ENCODE data around the gene PTPRT.
"Not testable (repeated sequence)": the region's sequence is repeated elsewhere in the genome, so short reads cannot be mapped to it uniquely, and the experiment has no call there.

PTPRT gene

DNA sequence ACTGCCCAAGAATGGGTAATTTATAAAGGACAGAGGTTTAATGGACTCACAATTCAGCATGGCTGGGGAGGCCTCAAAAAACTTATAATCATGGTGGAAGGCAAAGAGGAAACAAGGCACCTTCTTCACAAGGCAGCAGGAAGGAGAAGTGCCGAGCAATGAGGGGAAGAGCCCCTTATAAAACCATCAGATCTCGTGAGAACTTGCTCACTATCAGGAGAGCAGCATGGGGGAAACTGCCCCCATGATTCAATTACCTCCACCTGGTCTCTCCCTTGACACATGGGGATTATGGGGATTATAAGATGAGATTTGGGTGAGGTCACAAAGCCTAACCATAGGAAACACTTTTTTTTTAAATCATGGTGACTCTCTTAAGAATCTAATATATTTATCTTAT is 278.9 kb downstream of the PTPRT start:
- not testable (repeated sequence) for DNase-seq (ENCODE audit: low spot score)

DNA sequence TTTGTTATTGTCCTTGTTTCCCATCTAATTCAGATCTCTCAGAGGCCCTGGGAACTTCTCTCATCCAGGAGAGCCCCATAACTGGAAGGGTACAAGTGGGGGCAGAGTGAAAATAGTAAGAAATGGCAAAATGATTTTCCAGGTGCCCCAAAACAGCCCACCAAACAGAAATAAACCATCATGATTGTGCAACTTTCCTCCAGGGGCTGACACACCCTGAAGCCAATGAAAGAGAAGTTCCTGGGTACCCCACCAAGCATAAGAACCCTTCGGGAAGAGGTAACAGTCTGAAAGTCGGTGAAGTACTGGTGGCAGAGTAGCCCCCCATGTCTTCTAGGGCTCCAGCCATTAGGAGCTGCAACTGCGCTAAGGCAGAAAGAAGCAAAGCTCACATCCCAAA is 282.0 kb downstream of the PTPRT start:
- no peak for DNase-seq (ENCODE audit: low spot score)

DNA sequence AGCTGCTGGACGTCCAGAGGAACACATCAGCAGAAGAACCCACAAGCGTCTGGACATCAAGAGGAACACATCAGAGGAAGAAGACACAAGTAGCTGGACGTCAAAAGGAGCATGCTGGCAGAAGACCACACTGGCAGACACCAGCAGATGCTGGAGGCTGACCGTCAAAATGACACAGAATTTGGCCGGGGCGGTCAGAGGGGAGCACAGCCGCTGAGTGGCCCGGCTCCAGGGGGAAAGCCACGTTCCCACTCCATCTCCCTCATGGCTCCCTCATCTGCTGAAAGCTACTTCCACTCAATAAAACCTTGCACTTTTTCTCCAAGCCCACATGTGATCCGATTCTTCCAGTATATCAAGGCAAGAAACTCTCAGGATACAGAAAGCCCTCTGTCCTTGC is 283.6 kb downstream of the PTPRT start:
- no peak for DNase-seq (ENCODE audit: low spot score)

GRCh38 chr20:42902509-42902908 is 287.2 kb downstream of the PTPRT start:
- DNase-seq (ENCODE audit: low spot score), result no peak

- DNase-seq (ENCODE audit: low spot score), result no peak
These were observed 287.8 kb downstream of the PTPRT start for GRCh38 chr20:42901689-42902440.

DNA sequence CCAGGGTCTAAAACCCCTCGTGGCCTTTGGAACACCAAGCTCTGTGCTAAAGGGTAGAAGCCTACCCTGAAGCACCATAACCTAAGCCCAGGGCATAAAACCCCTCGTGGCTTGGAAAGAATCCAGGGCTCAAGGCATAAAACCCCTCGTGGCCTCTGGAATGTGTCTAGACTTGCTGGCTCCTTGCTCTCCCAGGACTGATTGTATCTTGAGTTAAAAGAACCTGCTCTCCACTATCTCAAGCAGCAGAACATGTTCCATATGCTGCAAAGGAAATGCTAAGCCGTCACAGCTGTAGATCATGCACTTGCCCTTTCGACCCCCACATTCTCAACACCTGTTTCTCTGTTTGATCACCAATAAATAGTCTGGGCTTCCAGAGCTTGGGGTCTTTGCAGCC is 288.9 kb downstream of the PTPRT start:
- DNase-seq (ENCODE audit: low spot score), result not testable (repeated sequence)

GRCh38 chr20:42895020-42895419 is 294.7 kb downstream of the PTPRT start:
- no peak for DNase-seq (ENCODE audit: low spot score)

GRCh38 chr20:42894483-42894882 is 295.2 kb downstream of the PTPRT start:
- DNase-seq (ENCODE audit: low spot score), result no peak

DNA sequence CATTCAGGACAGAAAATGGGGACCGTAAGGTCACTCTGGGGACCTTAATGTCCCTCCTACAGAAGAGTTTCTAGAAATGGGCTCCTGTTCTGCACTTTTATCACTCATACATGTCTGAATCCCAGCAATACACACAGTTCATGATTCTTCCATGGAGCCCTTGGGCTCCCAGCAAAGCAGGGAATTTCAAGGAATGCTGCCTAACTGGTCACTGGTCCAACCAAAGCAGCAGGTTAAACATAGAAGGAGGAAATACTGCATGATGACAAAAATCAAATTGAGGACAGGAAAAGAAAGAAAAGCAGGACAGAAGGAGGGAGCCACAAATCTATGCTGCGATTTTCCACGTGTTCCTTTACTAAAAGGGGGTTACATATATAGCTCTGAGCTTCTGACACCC is 300.2 kb downstream of the PTPRT start:
- DNase-seq (ENCODE audit: low spot score), result no peak

GRCh38 chr20:42887281-42887680 is 302.4 kb downstream of the PTPRT start:
- no peak for DNase-seq (ENCODE audit: low spot score)

GRCh38 chr20:42886801-42887200 is 302.9 kb downstream of the PTPRT start:
- no peak for DNase-seq (ENCODE audit: low spot score)

- DNase-seq (ENCODE audit: low spot score), result no peak
These were observed 303.7 kb downstream of the PTPRT start for GRCh38 chr20:42886046-42886445.

DNA sequence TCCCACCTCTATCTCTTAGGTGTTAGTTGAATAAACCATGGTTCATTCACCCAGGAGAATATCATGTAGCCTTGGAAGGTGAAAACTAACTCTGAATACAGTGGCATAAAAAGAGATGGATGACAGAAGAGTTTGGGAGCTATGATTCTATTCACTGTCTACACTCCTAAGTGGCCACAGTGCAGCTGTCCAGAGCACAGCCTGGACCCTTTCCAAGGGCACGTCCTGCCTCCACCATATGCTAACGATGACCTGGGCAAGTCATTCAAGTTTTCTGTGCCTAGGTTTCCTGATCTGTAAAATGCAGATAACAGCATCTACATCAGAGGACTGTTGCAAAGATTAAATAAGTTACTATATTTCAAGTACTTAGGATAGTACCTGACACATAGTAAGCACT is 314.1 kb downstream of the PTPRT start:
- no peak for DNase-seq (ENCODE audit: low spot score)

- no peak for DNase-seq (ENCODE audit: low spot score)
These were observed 316.4 kb downstream of the PTPRT start for GRCh38 chr20:42873259-42873658.

DNA sequence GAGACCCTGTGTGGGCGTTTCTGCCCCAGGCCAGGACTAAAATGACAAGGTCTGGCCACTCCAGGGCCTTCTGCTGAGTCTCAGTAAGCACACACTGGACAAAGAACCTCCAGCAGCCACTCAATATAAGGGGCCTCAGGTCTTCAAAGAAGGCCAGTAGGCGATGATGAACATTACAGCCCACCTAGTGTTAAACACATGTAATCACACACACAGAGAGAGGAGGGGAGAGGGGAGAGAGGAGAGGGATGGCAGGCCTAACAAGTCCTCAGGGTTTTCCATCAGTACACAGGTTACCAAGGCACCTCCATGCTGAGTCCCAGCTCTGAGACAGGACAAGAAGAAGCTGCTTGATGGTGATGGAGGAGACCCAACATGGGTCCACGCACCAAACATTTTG is 325.6 kb downstream of the PTPRT start:
- DNase-seq (ENCODE audit: low spot score), result no peak

DNA sequence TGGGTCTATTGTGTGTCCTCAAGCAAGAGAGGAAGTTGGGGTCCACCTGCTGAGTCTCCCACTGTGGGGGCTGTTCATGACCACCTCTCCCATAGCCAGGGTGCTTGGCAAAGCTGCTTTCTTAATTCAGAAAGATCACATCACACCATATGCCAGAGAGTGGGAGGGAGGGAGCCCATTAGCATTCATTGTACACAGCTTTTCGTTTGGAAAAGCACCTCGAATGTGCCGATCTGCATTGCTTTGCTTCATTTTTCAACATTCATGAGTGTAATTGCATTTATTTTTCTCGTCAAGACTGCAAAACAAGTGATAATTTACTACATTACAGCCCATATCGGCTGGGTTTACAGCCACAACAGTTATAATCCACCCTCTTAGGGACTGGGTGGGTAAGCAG is 327.3 kb downstream of the PTPRT start:
- no peak for DNase-seq (ENCODE audit: low spot score)

- no peak for DNase-seq (ENCODE audit: low spot score)
These were observed 332.3 kb downstream of the PTPRT start for GRCh38 chr20:42857446-42857845.

DNA sequence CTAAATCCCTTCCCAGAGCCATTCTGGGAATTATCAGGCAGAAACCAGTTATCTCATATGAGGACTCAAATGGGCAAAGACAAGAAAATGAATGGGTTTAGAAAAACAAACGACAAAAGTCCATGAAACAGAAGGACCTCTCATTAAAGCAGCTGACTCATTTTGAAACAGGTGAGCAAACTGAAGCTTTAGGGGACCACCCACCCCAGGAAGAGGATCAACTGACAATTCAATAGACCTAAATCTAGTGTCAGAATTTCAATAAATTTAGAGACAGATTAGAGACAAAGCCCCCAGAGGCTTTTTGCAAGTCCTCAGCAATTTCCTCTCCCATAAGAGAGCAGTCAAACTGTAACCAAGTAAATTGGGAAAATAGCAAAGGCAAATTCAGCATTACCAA is 333.8 kb downstream of the PTPRT start:
- no peak for DNase-seq (ENCODE audit: low spot score)

- DNase-seq (ENCODE audit: low spot score), result no peak
These were observed 337.0 kb downstream of the PTPRT start for GRCh38 chr20:42852691-42853090.

GRCh38 chr20:42846784-42847490 is 342.8 kb downstream of the PTPRT start:
- no peak for DNase-seq (ENCODE audit: low spot score)

GRCh38 chr20:42844751-42845150 is 345.0 kb downstream of the PTPRT start:
- no peak for DNase-seq (ENCODE audit: low spot score)

- no peak for DNase-seq (ENCODE audit: low spot score)
These were observed 352.2 kb downstream of the PTPRT start for GRCh38 chr20:42837456-42837855.

GRCh38 chr20:42836339-42836738 is 353.4 kb downstream of the PTPRT start:
- no peak for DNase-seq (ENCODE audit: low spot score)

GRCh38 chr20:42807876-42808275 is 381.8 kb downstream of the PTPRT start:
- DNase-seq (ENCODE audit: low spot score), result no peak

Measured in LoVo (cell line).